H1 (cell line): Measurements from ENCODE around the gene ASCL2. TPM values are rescaled to one million over a fixed set of nuclear protein-coding genes. Genes with fewer than 3 reads are reported as not detected.

ENCODE experiments used
- ATF2 ChIP-seq: IDR thresholded peaks from 2 replicates; pipeline ENCODE4 v1.6.1; 2012; ENCODE audit warnings: low read length, inconsistent platforms
- EP300 ChIP-seq, 2 experiments: IDR thresholded peaks; 1 replicate in 1 of 2; 2 replicates in 1 of 2; pipeline ENCODE4 v1.6.1; 2011 to 2012; ENCODE audit warnings: low read depth in 2 of 2, low read length in 2 of 2, mild to moderate bottlenecking in 2 of 2, borderline replicate concordance in 1 of 2, inconsistent platforms in 1 of 2, moderate library complexity in 1 of 2
- KDM5A ChIP-seq: fragments of 200-600 bp; IDR thresholded peaks from 2 replicates; pipeline ENCODE4 v1.7.1; 2012; ENCODE audit warnings: mild to moderate bottlenecking, low read length, inconsistent platforms, mixed read lengths
- PHF8 ChIP-seq: fragments of 200-600 bp; sonication (generic); conservative IDR thresholded peaks from 2 replicates; pipeline ENCODE4 v1.7.1; 2012; ENCODE audit warnings: low read depth, mild to moderate bottlenecking, inconsistent platforms, low read length, moderate library complexity
- RNF2 ChIP-seq: fragments of 200-900, 300-1000 bp; sonication (generic); IDR thresholded peaks from 2 replicates; pipeline ENCODE4 v1.7.1; 2016; ENCODE audit warnings: borderline replicate concordance, low read depth, mild to moderate bottlenecking, antibody characterized with exemption, low read length; ENCODE audit not compliant: poor library complexity, severe bottlenecking; ENCODE audit errors: missing control alignments
- SIRT6 ChIP-seq: IDR thresholded peaks from one replicate; pipeline ENCODE4 v1.7.1; 2012; ENCODE audit warnings: low read length, inconsistent platforms
- SP2 ChIP-seq: IDR thresholded peaks from 2 replicates; pipeline ENCODE4 v1.6.1; 2012; ENCODE audit warnings: mild to moderate bottlenecking, low read length, inconsistent platforms
- ZNF274 ChIP-seq: IDR thresholded peaks from 2 replicates; pipeline ENCODE4 v1.7.0; 2012; ENCODE audit warnings: low read length, borderline replicate concordance; ENCODE audit errors: extremely low read depth
- polyA plus RNA-seq, 7 experiments: library from polyadenylated mRNA; depleted of rRNA in 3 of 7; stranded (reverse) in 5 of 7; unstranded in 2 of 7; fragments of >200 nt in 5 of 7; fragments of 200-250 nt in 2 of 7; gene quantifications; 1 replicate in 5 of 7; 2 replicates in 1 of 7; 4 replicates in 1 of 7; pipeline versions ENCODE4 v1.2.1 to v1.2.3, GENCODE V29; 2011 to 2013; ENCODE audit warnings: missing spikeins in 2 of 7, mixed read lengths in 2 of 7
- total RNA-seq: library from RNA; stranded (reverse); fragmentation: NEBNext Ultra II Directional; extraction: Animal tissue kit (Norgen Biotek cat#: 25700); gene quantifications from 2 replicates; pipeline ENCODE4 v1.2.1, GENCODE V29; 2021

Gene ASCL2
- total and polyA plus RNA-seq, 2 of the 8 experiments (the other 6 are each of a cell fraction or from before 2014, with no cell fraction given): 0.51 to 0.56 TPM

GRCh38 chr11:2313051-2313951 lies 42.9 kb upstream of the ASCL2 start (continued):
- TF ChIP-seq RNF2 (no peak), ZNF274 (no peak), KDM5A (no peak), EP300 (IDR thresholded peaks at IDR 0.05; ENCODE audit: borderline replicate concordance in 1 of 2, low read depth in 2 of 2, low read length in 2 of 2) (no peak), ATF2 (no peak), PHF8 (no peak), SP2 (no peak), SIRT6 (no peak)
